GM21447 (cell line): ENCODE results near the gene ATP11A.

Source experiments
- ATAC-seq: cut with Tn5 transposase; IDR thresholded peaks from one replicate; pipeline ENCODE4 v1.9.1; 2021; ENCODE audit not compliant: unreplicated experiment

The ATP11A gene

DNA sequence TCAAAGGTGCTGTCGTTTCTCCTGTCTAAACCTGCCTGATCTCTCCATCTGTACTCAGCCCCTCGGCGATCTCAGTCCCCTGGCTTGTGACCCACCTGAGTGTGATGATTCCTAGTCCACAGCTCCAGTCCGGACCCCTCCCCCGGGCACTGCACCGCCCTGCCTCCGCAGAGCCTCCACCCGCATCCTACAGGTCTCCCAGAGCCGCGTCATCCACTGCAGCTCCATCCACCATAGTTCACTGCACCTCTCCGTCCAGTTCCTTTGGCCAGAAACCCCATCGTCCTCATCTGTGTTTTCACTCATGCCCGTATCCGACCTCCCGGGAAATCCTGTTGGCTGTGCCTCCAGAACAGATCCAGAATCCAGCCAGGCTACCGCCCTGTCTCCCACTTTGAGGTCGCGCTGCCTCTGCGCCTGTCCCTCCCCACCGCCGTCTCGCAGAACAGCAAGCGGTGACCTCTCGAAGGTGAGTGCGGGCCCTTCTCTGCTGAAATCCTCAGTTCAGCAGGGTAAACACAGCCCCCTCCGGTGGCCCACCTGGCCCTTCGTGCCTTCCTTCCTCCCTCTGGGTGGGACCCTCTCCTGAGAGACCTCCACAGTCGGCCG, 227.3 kb downstream of the ATP11A start:
- no peak for ATAC-seq

DNA sequence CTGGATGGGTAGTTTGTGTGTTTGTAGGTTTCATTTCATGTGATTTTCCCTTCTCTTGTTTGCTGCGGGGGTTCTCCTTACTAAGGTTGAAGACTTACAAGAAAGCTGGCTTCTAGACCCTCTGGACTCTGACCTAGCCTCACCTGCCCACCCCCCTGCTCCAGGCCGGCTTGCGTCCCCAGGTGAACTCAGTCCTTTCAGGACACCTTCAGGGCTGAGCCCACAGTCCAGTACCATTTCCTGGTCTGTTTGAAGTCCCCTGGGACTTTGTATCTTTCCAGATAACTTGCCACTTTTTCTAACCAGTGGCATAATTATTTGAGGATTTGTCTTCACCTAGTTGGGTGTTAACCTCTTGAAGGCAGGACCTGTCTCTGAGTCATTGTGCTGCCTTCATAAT, 227.9 kb downstream of the ATP11A start:
- ATAC-seq, result no peak

DNA sequence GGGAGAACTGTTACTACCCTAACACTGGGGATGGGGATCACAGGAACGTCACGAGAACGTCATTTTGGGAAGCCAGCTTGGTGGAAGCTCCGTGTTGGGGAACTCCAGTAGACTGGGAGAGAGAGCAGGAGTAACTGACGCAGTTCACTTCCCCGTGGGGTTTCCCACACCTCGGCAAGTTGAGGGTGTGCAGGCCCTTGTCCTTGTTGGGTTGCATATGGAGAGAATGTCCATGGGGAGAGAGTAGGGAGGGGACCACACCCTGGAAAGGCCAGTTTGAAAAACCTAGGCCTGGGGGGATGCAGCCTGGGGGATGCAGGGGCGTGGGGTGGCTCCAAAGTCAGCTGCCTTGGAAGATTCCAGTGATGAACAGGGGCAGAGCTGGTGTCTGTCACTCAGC, 228.4 kb downstream of the ATP11A start:
- no peak for ATAC-seq

DNA sequence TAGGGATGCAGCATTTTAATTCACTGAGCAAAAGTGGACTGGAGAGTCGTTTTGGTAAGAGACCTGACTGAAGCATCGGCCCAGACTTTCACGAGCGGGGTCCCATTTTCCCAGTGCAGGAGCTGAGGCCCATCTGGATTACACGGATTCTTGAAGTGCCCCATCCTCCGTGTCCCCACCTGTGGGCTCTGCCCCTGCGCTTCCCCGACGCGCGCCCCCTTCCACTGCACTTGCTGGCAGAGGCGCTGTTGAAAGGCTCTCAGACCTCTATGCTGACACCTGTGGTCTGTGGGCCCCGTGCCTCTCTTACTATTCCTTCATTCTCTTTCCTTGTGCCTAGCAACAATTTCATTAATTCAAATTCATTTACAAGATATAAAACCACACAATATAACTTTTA, 228.9 kb downstream of the ATP11A start:
- ATAC-seq, result no peak

DNA sequence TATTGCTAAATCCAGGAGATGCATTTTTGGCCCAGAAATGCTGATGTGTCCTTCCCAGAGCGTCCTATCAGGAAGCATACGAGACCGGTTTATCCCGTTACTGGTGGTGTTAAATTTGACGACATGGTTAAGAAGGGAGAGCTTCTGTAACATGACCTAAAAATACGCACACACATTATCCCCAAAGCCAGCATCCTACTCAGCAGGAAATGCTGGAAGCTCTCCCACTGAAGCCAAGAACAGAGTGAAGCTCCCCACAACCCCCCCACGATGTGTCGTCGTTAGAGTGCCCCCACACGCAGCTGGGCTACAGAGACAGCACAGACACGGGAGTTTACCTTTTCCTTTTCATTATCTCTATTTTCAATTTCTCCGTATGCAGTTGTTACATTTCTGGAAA, 234.1 kb downstream of the ATP11A start:
- no peak for ATAC-seq

DNA sequence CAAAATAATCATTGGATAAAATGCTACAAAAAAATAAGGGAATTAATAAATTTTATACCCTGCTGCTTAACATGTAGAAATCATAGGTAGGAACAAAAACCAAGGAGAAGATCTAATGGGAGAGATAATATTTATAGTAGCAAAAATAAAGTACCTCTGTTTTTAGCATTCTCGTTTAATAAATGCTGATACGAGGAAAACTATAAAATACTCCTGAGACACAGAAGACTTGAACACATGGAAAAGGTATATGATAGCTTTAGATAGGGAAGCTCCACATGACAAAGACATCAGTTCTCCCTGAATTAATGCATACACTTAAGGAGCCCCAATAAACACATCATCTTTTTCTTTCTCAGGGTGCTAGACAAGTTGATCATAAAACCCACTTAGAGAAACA, 234.5 kb downstream of the ATP11A start:
- no peak for ATAC-seq

DNA sequence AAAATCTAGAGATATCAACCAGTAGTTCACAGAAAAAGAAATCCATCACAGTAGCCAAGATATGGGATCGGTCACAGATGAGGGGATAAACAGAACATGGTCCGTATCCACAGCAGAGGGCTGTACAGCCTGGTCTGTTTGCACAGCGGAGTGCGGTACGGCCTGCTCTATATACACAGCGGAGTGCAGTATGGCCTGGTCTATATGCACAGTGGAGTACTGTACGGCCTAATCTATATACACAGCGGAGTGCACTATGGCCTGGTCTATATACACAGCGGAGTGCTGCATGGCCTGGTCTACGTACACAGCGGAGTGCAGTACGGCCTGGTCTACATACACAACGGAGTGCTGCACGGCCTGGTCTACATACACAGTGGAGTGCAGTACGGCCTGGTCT, 236.2 kb downstream of the ATP11A start:
- no peak for ATAC-seq

DNA sequence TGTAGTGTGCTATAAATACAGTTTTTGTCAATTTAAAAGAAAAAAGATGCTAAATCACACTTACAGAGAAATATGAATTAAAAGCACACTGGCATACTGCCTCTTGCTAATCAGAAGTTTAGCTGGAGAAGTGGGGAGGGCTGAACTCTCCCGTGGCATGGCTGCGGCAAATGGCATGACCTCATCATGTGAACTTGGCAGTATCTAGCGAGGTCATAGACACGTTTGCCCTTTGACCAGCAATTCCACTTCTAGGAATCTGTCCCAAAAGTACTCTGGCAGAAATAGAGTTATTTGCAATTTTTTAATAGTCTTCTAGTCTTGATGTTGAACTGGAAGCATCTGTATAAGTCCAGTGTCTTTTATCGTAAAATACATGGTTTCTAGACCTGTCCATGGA, 237.2 kb downstream of the ATP11A start:
- no peak for ATAC-seq

DNA sequence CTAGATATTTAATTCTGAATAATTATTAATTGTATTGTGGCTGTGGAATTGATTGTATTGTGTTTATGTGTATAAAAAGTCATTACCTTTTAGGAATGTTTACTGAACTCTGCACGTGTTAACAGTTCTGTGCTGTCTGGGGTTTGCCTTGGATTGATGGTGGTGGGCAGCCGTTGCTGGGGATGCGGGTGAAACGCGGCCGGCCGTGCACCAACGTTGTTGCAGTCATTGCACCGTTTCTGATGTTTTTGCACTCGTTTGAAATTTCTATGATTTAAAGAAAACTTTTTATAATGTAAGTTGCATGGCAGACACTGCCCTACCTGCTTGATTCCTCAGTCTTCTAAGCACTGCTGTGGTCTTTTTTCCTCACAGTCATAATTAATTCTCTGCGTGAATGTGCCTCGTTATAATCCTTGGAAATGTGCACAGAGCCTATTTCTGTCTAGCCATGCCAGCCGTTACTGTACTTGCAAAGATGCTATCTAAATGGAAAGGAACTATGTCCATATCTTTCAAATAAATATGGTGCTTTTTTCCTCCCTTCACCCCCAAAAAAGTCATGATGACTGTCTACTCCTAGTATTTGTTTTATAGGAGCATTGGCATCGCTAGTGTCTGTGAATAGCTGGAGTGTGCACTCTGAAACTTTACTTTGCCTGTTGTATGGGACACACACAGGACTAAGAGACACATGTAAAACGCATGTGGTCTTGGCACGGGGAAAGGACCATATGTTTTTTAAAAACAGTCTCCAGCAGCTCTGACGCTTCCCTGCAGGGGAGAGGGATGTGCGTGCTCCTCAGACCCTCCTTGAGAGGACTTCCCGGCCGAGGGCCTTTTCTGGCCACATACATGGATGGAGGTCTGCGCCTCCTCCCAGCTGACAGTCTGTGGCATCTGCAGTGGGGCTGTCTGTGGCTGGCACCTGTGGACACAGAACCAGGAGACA, 238.5 kb downstream of the ATP11A start:
- ATAC-seq, result no peak

DNA sequence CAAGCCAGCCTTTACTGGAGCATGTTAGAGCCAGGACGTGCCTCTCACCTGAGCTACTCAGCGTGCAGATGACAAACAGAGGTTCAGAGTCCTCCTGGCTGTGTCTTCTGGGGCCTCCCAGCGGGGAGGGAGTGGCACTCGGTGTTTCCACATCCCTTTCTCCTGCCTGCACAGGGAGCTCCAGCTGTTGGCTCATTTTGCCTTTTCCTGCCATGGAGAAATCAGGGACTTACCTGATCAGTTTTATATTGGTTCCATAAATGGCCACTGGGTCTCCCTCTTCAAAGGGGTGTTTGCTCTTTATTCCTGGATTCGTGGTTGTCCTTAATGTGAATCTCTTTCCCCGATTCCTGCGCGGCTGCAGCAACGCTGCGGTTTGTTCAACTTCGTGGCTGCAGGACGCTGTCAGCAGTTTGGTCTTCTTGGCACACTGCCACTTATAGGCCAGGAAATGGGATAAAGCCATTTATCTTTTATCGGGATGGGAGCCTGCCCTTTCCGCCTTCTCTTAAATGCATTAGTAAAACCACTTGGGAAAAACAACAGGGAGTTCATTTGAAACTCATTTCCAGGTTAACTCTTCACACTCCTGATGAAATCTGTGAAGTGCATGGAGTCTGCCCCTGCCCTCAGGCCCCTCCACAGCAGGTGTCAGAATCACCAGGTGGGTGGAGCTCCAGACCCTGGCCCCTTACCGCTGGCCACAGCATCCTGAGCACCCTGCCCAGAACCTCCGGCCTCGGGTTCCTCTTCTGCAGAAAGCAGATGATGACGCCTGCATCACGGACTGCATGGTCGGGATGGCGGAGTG, 239.3 kb downstream of the ATP11A start:
- no peak for ATAC-seq

DNA sequence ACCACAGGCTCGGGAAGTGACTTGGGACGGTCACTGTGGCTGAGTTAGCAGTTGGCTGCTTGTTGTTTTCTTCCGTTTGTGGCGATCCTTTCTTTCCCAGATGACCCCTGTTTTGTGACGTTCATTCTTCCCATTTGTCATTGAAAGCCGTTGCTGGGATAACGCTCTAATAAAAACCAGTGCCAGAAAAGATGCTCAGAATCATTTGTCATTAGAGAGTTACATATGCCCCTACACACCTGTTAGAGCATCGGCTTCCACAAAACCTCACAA, 239.9 kb downstream of the ATP11A start:
- ATAC-seq, result no peak

DNA sequence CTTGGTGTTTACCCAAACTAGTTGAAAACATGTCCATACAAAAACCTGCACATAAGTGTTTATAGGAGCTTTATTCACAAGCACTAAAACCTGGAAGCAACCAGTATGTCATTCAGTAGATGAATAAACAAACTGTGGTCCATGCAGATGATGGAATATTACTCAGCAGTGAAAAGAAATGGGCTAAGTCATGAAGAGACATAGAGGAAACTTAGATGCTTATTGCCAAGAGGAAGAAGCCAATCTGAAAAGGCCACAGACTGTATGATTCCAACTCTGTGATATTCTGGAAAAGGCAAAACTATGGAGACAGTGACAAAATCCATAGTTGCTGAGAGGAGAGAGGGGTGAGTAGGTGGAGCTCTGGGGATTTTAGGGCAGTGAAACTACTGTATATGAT, 240.4 kb downstream of the ATP11A start:
- ATAC-seq, result no peak

DNA sequence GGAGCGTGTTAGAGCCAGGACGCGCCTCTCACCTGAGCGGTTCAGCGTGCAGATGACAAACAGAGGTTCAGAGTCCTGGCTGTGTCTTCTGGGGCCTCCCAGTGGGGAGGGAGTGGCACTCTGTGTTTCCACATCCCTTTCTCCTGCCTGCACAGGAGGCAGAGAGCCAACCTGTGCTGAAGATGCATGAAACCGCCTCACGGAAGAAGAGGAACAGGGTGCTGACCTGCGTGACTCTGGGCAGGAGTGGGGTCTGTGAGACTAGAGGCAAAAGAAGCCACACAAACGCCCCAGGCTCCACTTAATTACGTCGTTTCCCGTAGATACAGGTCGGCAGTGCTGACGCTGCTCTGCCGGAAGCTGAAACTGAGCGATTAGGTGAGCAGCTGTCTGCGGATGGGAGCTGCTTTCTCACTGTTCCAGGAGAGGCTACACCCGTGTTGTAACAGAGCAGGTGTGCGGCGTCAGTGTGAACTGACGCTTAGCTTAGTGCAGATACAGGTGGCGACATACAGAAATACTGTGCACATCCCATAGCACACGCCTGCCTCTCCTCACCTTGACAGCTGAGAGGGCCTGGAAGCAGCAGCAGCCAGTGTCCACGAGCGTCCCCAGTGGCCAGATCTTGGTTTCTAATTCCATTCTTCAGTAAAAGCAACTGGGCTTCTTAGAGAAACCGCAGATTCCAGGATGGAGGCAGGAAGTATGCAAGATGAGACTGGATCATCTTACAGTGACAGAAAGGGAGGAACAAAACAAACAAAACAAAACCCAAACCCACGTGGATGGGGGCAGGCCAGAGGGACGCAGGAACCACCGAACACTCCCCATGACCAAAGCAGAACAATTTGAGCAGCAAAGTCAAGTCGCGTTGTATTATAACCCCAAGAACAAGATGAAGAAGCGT, 241.4 kb downstream of the ATP11A start:
- ATAC-seq, result no peak

DNA sequence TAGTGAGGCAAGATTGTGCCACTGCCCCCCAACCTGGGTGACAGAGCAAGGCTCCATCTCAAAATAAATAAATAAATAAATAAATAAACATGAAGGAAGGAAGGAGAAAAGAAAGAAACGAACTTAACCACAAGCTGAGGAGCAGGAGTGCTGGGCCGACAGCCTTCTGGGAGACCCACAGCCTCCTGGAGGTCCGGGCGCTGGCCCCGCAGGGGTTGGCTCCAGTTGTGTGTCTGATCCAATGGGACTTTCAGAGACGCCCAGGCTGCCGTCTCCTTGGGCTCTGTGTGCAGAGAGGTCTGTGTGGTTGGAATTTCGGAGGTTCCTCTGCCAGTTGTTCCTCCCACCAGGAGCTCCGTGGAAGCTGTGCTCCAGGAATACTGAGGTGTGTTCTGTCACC, 243.1 kb downstream of the ATP11A start:
- no peak for ATAC-seq

DNA sequence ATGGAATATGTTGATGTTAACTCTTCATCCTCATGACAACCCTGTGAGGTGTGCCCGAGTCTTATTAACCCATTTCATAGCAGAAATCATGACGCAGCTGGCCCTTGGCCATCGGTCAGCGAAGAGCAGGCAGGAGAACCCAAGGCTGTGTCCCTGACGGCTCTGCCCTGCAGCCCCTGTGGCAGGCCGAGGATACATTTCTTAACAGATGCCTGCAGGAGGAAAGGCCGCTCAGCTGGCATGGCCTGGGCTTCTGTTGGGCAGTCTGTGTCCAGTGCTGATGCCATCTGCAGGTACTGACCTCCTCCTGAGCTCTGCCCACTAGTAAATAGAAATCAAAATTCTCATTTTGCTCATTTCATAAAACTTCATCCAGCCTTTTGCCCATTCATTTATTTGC, 243.8 kb downstream of the ATP11A start:
- no peak for ATAC-seq

DNA sequence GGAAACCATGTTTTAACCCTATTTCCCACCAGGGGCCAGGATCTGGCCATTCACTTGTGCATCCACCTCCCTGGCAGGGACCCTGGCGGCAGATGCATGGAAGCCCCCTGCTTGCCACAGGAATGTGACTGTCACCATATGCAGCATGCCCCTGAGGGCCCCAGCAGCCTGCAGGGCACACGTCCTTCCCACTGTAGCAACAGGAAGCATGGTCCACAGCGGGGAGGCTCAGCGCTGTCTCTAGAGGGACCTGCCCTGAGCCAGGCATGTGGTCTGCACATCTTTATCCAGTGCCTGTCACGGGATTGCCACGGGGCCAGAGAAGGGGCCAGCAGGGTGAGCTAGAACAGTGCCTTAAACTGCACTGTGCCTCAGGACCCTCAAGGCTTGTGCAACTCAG, 244.2 kb downstream of the ATP11A start:
- ATAC-seq, result no peak
